SU-DHL-6 (cell line): ENCODE measurements around the gene RBFOX1.

ENCODE experiments used
- H2AFZ ChIP-seq: fragments of 200-600 bp; sonication (generic); 2 replicates; pipeline ENCODE4 v1.6.1; 2014; ENCODE audit warnings: low read depth, mild to moderate bottlenecking, moderate library complexity, mixed read lengths, antibody characterized with exemption, low read length; ENCODE audit not compliant: severe bottlenecking
- H3F3A ChIP-seq: fragments of 200-600 bp; shearing (Covaris generic); 2 replicates; pipeline ENCODE4 v1.6.0; 2016; ENCODE audit warnings: antibody characterized with exemption, mild to moderate bottlenecking; ENCODE audit not compliant: insufficient read depth
- H3K27ac ChIP-seq: fragments of 200-600 bp; sonication (generic); 2 replicates; pipeline ENCODE4 v1.5.1; 2016; ENCODE audit warnings: low read depth, mild to moderate bottlenecking, low read length, moderate library complexity, mixed read lengths
- H3K27me3 ChIP-seq: fragments of 200-600 bp; sonication (generic), shearing (Covaris generic); 2 replicates; pipeline ENCODE4 v1.6.0; 2014; ENCODE audit warnings: mild to moderate bottlenecking, low read length
- H3K36me3 ChIP-seq: fragments of 200-600 bp; sonication (generic); 2 replicates; pipeline ENCODE4 v1.6.1; 2014; ENCODE audit warnings: mild to moderate bottlenecking, low read length, mixed read lengths
- H3K4me2 ChIP-seq: fragments of 300-600, 200-600 bp; shearing (Covaris generic), sonication (generic); 2 replicates; pipeline ENCODE4 v1.6.0; 2014; ENCODE audit warnings: low read length, low read depth, mild to moderate bottlenecking; ENCODE audit not compliant: poor library complexity, severe bottlenecking
- H3K4me3 ChIP-seq: fragments of 200-600 bp; sonication (generic); 2 replicates; pipeline ENCODE4 v1.5.1; 2014; ENCODE audit warnings: antibody characterized with exemption, low read length, mild to moderate bottlenecking, mixed read lengths; ENCODE audit not compliant: insufficient read depth, poor library complexity, severe bottlenecking
- H3K79me2 ChIP-seq: fragments of 200-600 bp; sonication (generic); 2 replicates; pipeline ENCODE4 v1.6.1; 2014; ENCODE audit warnings: mild to moderate bottlenecking, low read length, moderate library complexity; ENCODE audit not compliant: insufficient read depth
- H3K9ac ChIP-seq: fragments of 200-600 bp; sonication (generic); 2 replicates; pipeline ENCODE4 v1.7.0; 2014; ENCODE audit warnings: mild to moderate bottlenecking, low read length
- H3K9me2 ChIP-seq: fragments of 200-600 bp; sonication (generic); replicated peaks from 2 replicates; pipeline ENCODE4 v1.6.1; 2014; ENCODE audit warnings: low read length; ENCODE audit not compliant: insufficient read depth
- H3K9me3 ChIP-seq: fragments of 200-600 bp; sonication (generic); 2 replicates; pipeline ENCODE4 v1.6.1; 2014; ENCODE audit warnings: low read length, mixed read lengths; ENCODE audit not compliant: insufficient read depth
- H4K20me1 ChIP-seq: fragments of 200-600 bp; sonication (generic); 2 replicates; pipeline ENCODE4 v1.6.1; 2014; ENCODE audit warnings: low read depth, mild to moderate bottlenecking, antibody characterized with exemption, low read length, moderate library complexity, mixed read lengths
- EZH2phosphoT487 ChIP-seq: fragments of 200-600 bp; sonication (generic), shearing (Covaris generic); conservative IDR thresholded peaks from 2 replicates; pipeline ENCODE4 v1.6.1; 2018; ENCODE audit warnings: mild to moderate bottlenecking, antibody characterized with exemption, low read length, moderate library complexity, mixed read lengths
- TF ChIP-seq, protein P1 (sequence below): fragments of 200-600 bp; sonication (generic); IDR thresholded peaks from one replicate; pipeline ENCODE4 v1.5.1; 2017; ENCODE audit warnings: antibody characterized with exemption, mild to moderate bottlenecking, low read length, moderate library complexity; ENCODE audit not compliant: insufficient read depth, poor library complexity, severe bottlenecking

Gene RBFOX1

DNA sequence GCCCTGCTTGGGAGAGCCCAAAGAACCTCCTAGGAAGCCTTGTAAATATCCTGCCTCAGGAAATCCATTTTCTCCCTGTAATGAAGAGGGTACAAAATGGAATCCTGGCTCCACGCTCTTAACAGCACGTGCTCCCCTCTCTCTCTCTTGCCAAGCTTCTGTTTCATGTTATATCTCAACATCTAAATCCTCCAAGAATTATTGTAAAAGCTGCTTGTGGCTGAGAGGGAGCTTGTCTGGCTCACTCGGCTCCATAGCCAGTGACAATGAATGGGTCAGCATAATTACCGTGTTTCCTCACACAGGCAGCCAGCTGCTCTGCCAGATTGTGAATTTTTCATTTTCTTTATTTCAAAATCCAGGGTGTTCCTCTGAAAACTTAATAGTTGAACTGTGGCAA, 317.8 kb downstream of the RBFOX1 start:
- H3K4me2 ChIP-seq, result no peak overlapping the region
- H3K9me3 ChIP-seq, result no peaks in the 10 kb centered on the region
- H3K27me3 ChIP-seq, result no peaks in the 10 kb centered on the region
- no peaks in the 10 kb centered on the region for H3K36me3 ChIP-seq
- H3K79me2 ChIP-seq, result no peaks in the 10 kb centered on the region
- TF ChIP-seq, protein P1, sequence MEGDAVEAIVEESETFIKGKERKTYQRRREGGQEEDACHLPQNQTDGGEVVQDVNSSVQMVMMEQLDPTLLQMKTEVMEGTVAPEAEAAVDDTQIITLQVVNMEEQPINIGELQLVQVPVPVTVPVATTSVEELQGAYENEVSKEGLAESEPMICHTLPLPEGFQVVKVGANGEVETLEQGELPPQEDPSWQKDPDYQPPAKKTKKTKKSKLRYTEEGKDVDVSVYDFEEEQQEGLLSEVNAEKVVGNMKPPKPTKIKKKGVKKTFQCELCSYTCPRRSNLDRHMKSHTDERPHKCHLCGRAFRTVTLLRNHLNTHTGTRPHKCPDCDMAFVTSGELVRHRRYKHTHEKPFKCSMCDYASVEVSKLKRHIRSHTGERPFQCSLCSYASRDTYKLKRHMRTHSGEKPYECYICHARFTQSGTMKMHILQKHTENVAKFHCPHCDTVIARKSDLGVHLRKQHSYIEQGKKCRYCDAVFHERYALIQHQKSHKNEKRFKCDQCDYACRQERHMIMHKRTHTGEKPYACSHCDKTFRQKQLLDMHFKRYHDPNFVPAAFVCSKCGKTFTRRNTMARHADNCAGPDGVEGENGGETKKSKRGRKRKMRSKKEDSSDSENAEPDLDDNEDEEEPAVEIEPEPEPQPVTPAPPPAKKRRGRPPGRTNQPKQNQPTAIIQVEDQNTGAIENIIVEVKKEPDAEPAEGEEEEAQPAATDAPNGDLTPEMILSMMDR, result no peak
- no peak for TF ChIP-seq EZH2phosphoT487
- H3K4me3 ChIP-seq, result no peak overlapping the region
- H3F3A ChIP-seq, result no peaks in the 10 kb centered on the region
- H4K20me1 ChIP-seq, result no peaks in the 10 kb centered on the region
- H2AFZ ChIP-seq, result no peak overlapping the region
- H3K9me2 ChIP-seq, result no peaks in the 10 kb centered on the region; the same call in 1 of the 2 replicates
- no peak overlapping the region for H3K27ac ChIP-seq
- no peak overlapping the region for H3K9ac ChIP-seq

- H2AFZ ChIP-seq, result no peak overlapping the region
- H3K9me2 ChIP-seq, result no peaks in the 10 kb centered on the region
- no peak for TF ChIP-seq EZH2phosphoT487
- TF ChIP-seq, protein P1, result no peak
- no peaks in the 10 kb centered on the region for H3K27me3 ChIP-seq
- H3K4me2 ChIP-seq, result no peak overlapping the region
- H3K79me2 ChIP-seq, result no peaks in the 10 kb centered on the region
- H3K27ac ChIP-seq, result no peak overlapping the region
- no peaks in the 10 kb centered on the region for H3K36me3 ChIP-seq
- H3K9ac ChIP-seq, result no peak overlapping the region
- H3F3A ChIP-seq, result no peaks in the 10 kb centered on the region
- H4K20me1 ChIP-seq, result no peaks in the 10 kb centered on the region
- H3K9me3 ChIP-seq, result no peaks in the 10 kb centered on the region
- no peak overlapping the region for H3K4me3 ChIP-seq
Measured at GRCh38 chr16:7651803-7652570, 319.3 kb downstream of the RBFOX1 start.

GRCh38 chr16:7653746-7654461, 321.3 kb downstream of the RBFOX1 start:
- no peaks in the 10 kb centered on the region for H3F3A ChIP-seq
- H4K20me1 ChIP-seq, result no peaks in the 10 kb centered on the region
- TF ChIP-seq EZH2phosphoT487, result no peak
- TF ChIP-seq, protein P1, result no peak
- no peak overlapping the region for H3K27ac ChIP-seq
- no peaks in the 10 kb centered on the region for H3K27me3 ChIP-seq
- no peaks in the 10 kb centered on the region for H3K79me2 ChIP-seq
- H3K9me3 ChIP-seq, result no peaks in the 10 kb centered on the region
- no peak overlapping the region for H3K4me2 ChIP-seq
- no peak overlapping the region for H3K9ac ChIP-seq
- no peak overlapping the region for H3K4me3 ChIP-seq
- no peaks in the 10 kb centered on the region for H3K9me2 ChIP-seq
- H3K36me3 ChIP-seq, result no peaks in the 10 kb centered on the region
- no peak overlapping the region for H2AFZ ChIP-seq
